Measurements from ENCODE around the gene SULF2. TPM values are rescaled to one million over a fixed set of nuclear protein-coding genes. Genes with fewer than 3 reads are reported as not detected.

The SULF2 gene
- total RNA-seq, 2 experiments from 2014 or later: 0.96 to 1.3 TPM

DNA sequence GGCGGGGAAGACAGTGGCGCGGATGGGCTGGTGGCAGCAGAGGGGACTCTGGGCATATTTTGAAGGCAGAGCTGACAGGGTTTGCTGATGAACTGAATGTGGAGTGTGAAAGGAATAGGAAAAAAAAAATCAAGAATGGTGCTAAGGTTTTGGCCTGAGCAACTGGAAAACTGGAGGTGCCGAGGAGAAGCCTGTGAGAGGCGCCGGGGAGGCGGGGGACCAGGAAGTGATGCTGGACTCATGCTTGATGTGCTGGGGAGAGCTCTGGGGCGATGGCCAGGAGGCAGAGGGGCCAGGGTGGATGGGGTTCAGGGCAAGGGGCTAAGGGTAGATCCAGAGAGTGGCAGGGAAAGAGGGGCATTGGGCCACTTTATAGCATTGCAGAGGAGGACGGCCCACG is 55.8 kb downstream of the SULF2 start:
- Mint-ChIP-seq H3K27ac (no peak overlapping the region), H3K4me1 (ENCODE audit: low read depth) (peaks cover 22% of the 10 kb centered on the region), H3K9me3 (no peaks in the 10 kb centered on the region), H3K36me3 (ENCODE audit: low read depth) (no peaks in the 10 kb centered on the region), H3K27me3 (ENCODE audit: low read depth) (no peaks in the 10 kb centered on the region), H3K4me3 (no peak overlapping the region)
- CTCF ChIA-PET: no interaction called here
- no peak for DNase-seq
- intact Hi-C loops (cut with micrococcal nuclease): loop anchor here (5.0 kb wide), 2 partner anchors 52 to 53 kb away; no protein-coding TSS in a partner anchor

DNA sequence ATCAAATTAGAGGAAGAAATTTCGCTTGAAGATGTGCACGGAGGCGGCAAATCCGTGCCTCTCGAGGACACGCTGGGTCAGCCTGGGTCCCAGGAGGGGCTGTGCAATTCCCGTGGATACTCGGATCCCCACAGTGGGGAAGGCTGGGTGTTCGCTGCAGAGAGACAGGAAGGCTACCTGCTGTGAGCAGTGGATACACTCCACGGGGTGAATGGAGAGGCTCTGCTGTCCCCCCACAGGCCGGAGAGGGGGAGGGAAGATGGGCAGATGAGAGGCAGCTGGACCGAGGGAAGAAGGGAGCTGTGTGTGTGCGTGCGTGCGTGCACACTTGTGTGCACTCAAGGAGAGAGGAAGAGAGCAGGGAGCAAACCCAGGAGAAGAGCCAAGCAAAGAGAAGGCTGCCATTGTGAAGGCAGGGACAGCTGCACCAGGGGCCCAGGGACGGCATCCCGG is 57.3 kb downstream of the SULF2 start:
- Mint-ChIP-seq H3K4me1 (ENCODE audit: low read depth) (peaks cover 22% of the 10 kb centered on the region), H3K36me3 (ENCODE audit: low read depth) (no peaks in the 10 kb centered on the region), H3K9me3 (no peaks in the 10 kb centered on the region), H3K27me3 (ENCODE audit: low read depth) (no peaks in the 10 kb centered on the region), H3K4me3 (peak overlapping the region; percentile 66), H3K27ac (peak overlapping the region; percentile 86)
- intact Hi-C loops (cut with micrococcal nuclease): loop anchor here (2.0 to 5.0 kb wide), 3 partner anchors 51 to 461 kb away; no protein-coding TSS in a partner anchor
- CTCF ChIA-PET: interaction anchor here (0.6 to 2.1 kb wide), 5 partner anchors 50 to 893 kb away, joined by 3 to 15 read pairs (median 4); no protein-coding TSS in a partner anchor
- DNase-seq: no peak

GRCh38 chr20:47727170-47727880 is 58.0 kb downstream of the SULF2 start:
- peak; percentile 84 for DNase-seq
- CTCF ChIA-PET: interaction anchor here (0.6 to 2.1 kb wide), 5 partner anchors 60 to 893 kb away, joined by 3 to 15 read pairs (median 3); no protein-coding TSS in a partner anchor
- intact Hi-C loops (cut with micrococcal nuclease): loop anchor here (2.0 to 5.0 kb wide), 3 partner anchors 50 to 461 kb away; no protein-coding TSS in a partner anchor
- Mint-ChIP-seq H3K36me3 (ENCODE audit: low read depth) (no peaks in the 10 kb centered on the region), H3K27me3 (ENCODE audit: low read depth) (no peaks in the 10 kb centered on the region), H3K4me3 (peak overlapping the region; percentile 66), H3K4me1 (ENCODE audit: low read depth) (peaks cover 22% of the 10 kb centered on the region), H3K27ac (peak overlapping the region; percentile 86), H3K9me3 (no peaks in the 10 kb centered on the region)

DNA sequence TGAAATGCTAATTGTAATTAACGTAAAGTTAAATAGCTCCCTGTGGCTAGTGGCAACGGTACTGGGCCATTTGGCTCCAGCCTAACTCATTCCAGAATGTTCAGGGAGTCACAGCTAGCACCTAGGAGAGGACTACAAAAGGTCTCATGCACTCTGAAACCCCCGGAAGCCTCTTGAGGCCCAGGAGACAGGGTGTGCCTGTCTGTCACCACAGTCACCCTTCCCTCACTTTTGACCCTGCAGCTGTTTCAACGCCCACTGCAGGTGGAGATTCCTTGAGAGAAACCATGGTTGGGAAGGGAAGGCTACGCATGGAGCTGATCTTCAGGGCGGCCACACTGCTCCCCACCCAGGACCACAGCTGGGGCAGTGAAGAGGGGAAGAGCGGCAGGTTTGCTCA is 58.6 kb downstream of the SULF2 start:
- H3K9me3 Mint-ChIP-seq: no peaks in the 10 kb centered on the region
- H3K36me3 Mint-ChIP-seq (ENCODE audit: low read depth): no peaks in the 10 kb centered on the region
- intact Hi-C loops (cut with micrococcal nuclease): loop anchor here (2.0 to 5.0 kb wide), 3 partner anchors 49 to 462 kb away; no protein-coding TSS in a partner anchor
- H3K4me3 Mint-ChIP-seq: peak overlapping the region; percentile 14
- H3K4me1 Mint-ChIP-seq (ENCODE audit: low read depth): peaks cover 22% of the 10 kb centered on the region
- DNase-seq: no peak
- peak overlapping the region; percentile 86 for H3K27ac Mint-ChIP-seq
- CTCF ChIA-PET: interaction anchor here (0.6 to 2.1 kb wide), 4 partner anchors 60 to 894 kb away, joined by 3 to 15 read pairs (median 3); no protein-coding TSS in a partner anchor
- no peaks in the 10 kb centered on the region for H3K27me3 Mint-ChIP-seq (ENCODE audit: low read depth)

DNA sequence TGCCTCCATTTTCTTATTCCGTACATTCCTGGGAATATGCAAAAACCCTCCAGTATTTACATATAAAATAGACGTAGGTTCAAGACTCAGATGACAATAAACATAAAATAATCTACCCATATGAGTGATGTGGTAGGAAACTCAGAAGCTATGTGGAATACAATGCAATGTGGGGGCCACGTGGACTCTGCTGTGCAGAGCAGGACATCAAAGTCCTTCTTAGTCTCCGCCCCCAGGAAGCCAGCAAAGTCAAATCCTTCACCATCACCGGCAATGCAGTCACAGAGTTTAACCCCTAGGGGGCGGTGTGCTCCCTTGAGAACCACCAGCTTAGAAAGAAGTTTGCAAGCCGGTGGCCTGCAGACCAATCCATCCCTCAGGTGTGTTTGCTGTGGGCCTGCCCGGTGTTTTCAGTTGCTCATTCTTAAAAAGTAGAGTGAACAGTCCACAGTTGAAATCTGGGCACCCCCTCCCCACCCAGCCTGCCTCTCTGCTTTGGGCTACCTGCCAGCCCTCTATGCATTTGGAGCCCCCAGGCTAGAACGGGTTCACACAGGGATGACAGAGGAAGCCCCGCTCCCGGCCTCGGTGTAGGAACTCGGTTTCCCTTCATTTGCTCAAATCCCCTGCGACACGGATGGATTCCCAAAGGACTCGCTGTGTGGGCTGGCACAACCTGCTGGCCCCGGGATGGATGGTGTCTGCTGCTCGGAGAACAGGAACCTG is 59.9 kb downstream of the SULF2 start:
- peak; percentile 91 for DNase-seq
- intact Hi-C loops (cut with micrococcal nuclease): loop anchor here (1.0 to 5.0 kb wide), 3 partner anchors 48 to 896 kb away; no protein-coding TSS in a partner anchor
- H3K4me1 Mint-ChIP-seq (ENCODE audit: low read depth): peaks cover 22% of the 10 kb centered on the region
- no peak overlapping the region for H3K27ac Mint-ChIP-seq
- H3K4me3 Mint-ChIP-seq: no peak overlapping the region
- H3K27me3 Mint-ChIP-seq (ENCODE audit: low read depth): no peaks in the 10 kb centered on the region
- H3K36me3 Mint-ChIP-seq (ENCODE audit: low read depth): no peaks in the 10 kb centered on the region
- H3K9me3 Mint-ChIP-seq: no peaks in the 10 kb centered on the region
- CTCF ChIA-PET: interaction anchor here (0.6 to 1.8 kb wide), 9 partner anchors 32 to 953 kb away, joined by 3 to 12 read pairs (median 4); no protein-coding TSS in a partner anchor

GRCh38 chr20:47724910-47725247 is 60.4 kb downstream of the SULF2 start:
- no peaks in the 10 kb centered on the region for H3K9me3 Mint-ChIP-seq
- CTCF ChIA-PET: interaction anchor here (0.6 to 1.8 kb wide), 9 partner anchors 31 to 896 kb away, joined by 3 to 12 read pairs (median 4); no protein-coding TSS in a partner anchor
- H3K36me3 Mint-ChIP-seq (ENCODE audit: low read depth): no peaks in the 10 kb centered on the region
- H3K27ac Mint-ChIP-seq: no peak overlapping the region
- DNase-seq: no peak
- peaks cover 22% of the 10 kb centered on the region for H3K4me1 Mint-ChIP-seq (ENCODE audit: low read depth)
- H3K27me3 Mint-ChIP-seq (ENCODE audit: low read depth): no peaks in the 10 kb centered on the region
- no peak overlapping the region for H3K4me3 Mint-ChIP-seq
- intact Hi-C loops (cut with micrococcal nuclease): loop anchor here (1.0 to 5.0 kb wide), 3 partner anchors 48 to 896 kb away; no protein-coding TSS in a partner anchor

DNA sequence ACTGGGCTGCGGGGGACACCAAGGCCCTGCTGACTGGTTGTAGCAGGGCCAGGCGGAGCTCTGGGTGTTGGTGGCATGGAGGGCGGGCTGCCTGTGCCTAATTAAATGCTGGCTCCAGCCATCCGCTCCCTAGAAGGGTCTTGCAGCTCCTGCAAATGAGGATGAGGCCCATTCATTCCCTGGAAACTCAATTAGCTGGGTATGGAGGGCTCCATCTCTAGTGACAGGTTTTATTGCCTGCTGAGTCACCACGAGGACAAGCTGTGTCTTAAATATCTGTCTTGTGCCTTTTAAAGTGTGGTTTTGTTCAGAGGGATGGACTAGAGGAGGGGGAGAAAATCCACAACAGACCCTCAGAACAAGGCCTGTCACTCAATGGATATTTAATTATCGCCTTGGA is 60.9 kb downstream of the SULF2 start:
- CTCF ChIA-PET: interaction anchor here (0.6 to 1.8 kb wide), 7 partner anchors 31 to 896 kb away, joined by 3 to 12 read pairs (median 4); no protein-coding TSS in a partner anchor
- Mint-ChIP-seq H3K4me1 (ENCODE audit: low read depth) (peaks cover 22% of the 10 kb centered on the region), H3K27me3 (ENCODE audit: low read depth) (no peaks in the 10 kb centered on the region), H3K4me3 (no peak overlapping the region), H3K36me3 (ENCODE audit: low read depth) (no peaks in the 10 kb centered on the region), H3K27ac (no peak overlapping the region), H3K9me3 (no peaks in the 10 kb centered on the region)
- DNase-seq: no peak
- intact Hi-C loops (cut with micrococcal nuclease): no loop called here

GRCh38 chr20:47723322-47723721 is 62.0 kb downstream of the SULF2 start:
- peaks cover 21% of the 10 kb centered on the region for H3K4me1 Mint-ChIP-seq (ENCODE audit: low read depth)
- H3K9me3 Mint-ChIP-seq: no peaks in the 10 kb centered on the region
- intact Hi-C loops (cut with micrococcal nuclease): no loop called here
- H3K36me3 Mint-ChIP-seq (ENCODE audit: low read depth): no peaks in the 10 kb centered on the region
- CTCF ChIA-PET: no interaction called here
- H3K27ac Mint-ChIP-seq: no peak overlapping the region
- H3K27me3 Mint-ChIP-seq (ENCODE audit: low read depth): no peaks in the 10 kb centered on the region
- no peak for DNase-seq
- no peak overlapping the region for H3K4me3 Mint-ChIP-seq

GRCh38 chr20:47720636-47721427 is 64.4 kb downstream of the SULF2 start:
- H3K27me3 Mint-ChIP-seq (ENCODE audit: low read depth): no peaks in the 10 kb centered on the region
- intact Hi-C loops (cut with micrococcal nuclease): no loop called here
- no peak for DNase-seq
- H3K9me3 Mint-ChIP-seq: no peaks in the 10 kb centered on the region
- CTCF ChIA-PET: interaction anchor here (0.7 to 1.0 kb wide), 2 partner anchors 400 to 900 kb away, joined by 4 read pairs; no protein-coding TSS in a partner anchor
- H3K27ac Mint-ChIP-seq: no peak overlapping the region
- no peak overlapping the region for H3K4me3 Mint-ChIP-seq
- no peaks in the 10 kb centered on the region for H3K36me3 Mint-ChIP-seq (ENCODE audit: low read depth)
- peaks cover 3% of the 10 kb centered on the region for H3K4me1 Mint-ChIP-seq (ENCODE audit: low read depth)

- Mint-ChIP-seq H3K4me3 (no peak overlapping the region), H3K27ac (no peak overlapping the region), H3K4me1 (ENCODE audit: low read depth) (no peaks in the 10 kb centered on the region), H3K36me3 (ENCODE audit: low read depth) (no peaks in the 10 kb centered on the region), H3K27me3 (ENCODE audit: low read depth) (peaks cover 2% of the 10 kb centered on the region), H3K9me3 (no peaks in the 10 kb centered on the region)
- CTCF ChIA-PET: interaction anchor here (0.6 kb wide), 1 partner anchor 67 kb away, joined by 3 read pairs; no protein-coding TSS in a partner anchor
- DNase-seq: no peak
- intact Hi-C loops (cut with micrococcal nuclease): no loop called here
These were observed 65.7 kb downstream of the SULF2 start for GRCh38 chr20:47719625-47720024.

DNA sequence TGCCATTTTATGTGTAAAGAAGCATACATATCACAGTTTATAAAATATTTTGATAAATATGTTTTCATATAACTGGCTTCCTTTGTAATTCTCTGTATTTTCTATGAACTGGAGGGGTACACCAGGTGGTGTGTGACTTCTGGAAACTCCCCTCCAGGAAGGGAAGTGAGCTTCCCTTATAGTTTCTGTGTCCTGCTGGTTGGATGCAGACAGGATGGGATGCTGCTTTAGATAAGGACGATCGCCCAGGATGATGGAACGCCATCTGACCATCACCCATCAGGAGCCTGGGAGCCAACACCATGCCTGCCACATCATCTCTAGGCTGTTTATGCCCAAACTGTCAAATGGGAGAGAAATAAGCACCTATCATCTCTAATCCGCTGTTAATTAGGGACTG is 66.1 kb downstream of the SULF2 start:
- H3K27me3 Mint-ChIP-seq (ENCODE audit: low read depth): peaks cover 2% of the 10 kb centered on the region
- no peaks in the 10 kb centered on the region for H3K9me3 Mint-ChIP-seq
- no peak overlapping the region for H3K4me3 Mint-ChIP-seq
- no peaks in the 10 kb centered on the region for H3K36me3 Mint-ChIP-seq (ENCODE audit: low read depth)
- intact Hi-C loops (cut with micrococcal nuclease): no loop called here
- DNase-seq: no peak
- CTCF ChIA-PET: no interaction called here
- H3K4me1 Mint-ChIP-seq (ENCODE audit: low read depth): no peaks in the 10 kb centered on the region
- no peak overlapping the region for H3K27ac Mint-ChIP-seq

Measured in activated naive CD4-positive, alpha-beta T cell treated with anti-CD3 and anti-CD28 coated beads for 36 hours (primary cell).